OCI-LY3 (cell line): ENCODE results near the gene SERPINB1.
"Not testable (repeated sequence)": the region's sequence is repeated elsewhere in the genome, so short reads cannot be mapped to it uniquely, and the experiment has no call there.

Source experiments
- H2AFZ ChIP-seq: fragments of 200-600, 300-600 bp; shearing (Covaris generic); 2 replicates; pipeline ENCODE4 v1.6.0; 2014; ENCODE audit warnings: antibody characterized with exemption, low read depth, low read length
- H3K27ac ChIP-seq: fragments of 200-600, 300-600 bp; sonication (generic); 2 replicates; pipeline ENCODE4 v1.5.1; 2014; ENCODE audit warnings: mild to moderate bottlenecking, low read length, moderate library complexity, mixed read lengths
- H3K27me3 ChIP-seq: fragments of 200-600, 300-600 bp; sonication (generic); 2 replicates; pipeline ENCODE4 v1.6.1; 2014; ENCODE audit warnings: low read depth, low read length, mixed read lengths
- H3K36me3 ChIP-seq: fragments of 200-600, 300-600 bp; sonication (generic); replicated peaks from 2 replicates; pipeline ENCODE3; 2014; ENCODE audit warnings: low read depth, low read length, mixed read lengths
- H3K4me1 ChIP-seq: fragments of 300-600, 200-600 bp; sonication (generic); 2 replicates; pipeline ENCODE4 v1.6.1; 2014; ENCODE audit warnings: low read length, mixed read lengths
- H3K4me2 ChIP-seq: fragments of 200-600, 300-600 bp; sonication (generic); 2 replicates; pipeline ENCODE4 v1.6.1; 2014; ENCODE audit warnings: low read length, mixed read lengths
- H3K4me3 ChIP-seq: fragments of 300-600, 200-600 bp; sonication (generic); 2 replicates; pipeline ENCODE4 v1.5.1; 2014; ENCODE audit warnings: antibody characterized with exemption, mild to moderate bottlenecking, low read length, moderate library complexity
- H3K79me2 ChIP-seq: fragments of 300-600, 200-600 bp; shearing (Covaris generic); 2 replicates; pipeline ENCODE4 v1.6.1; 2014; ENCODE audit warnings: mild to moderate bottlenecking, low read length, mixed read lengths
- H3K9ac ChIP-seq: fragments of 300-600, 200-600 bp; shearing (Covaris generic); 2 replicates; pipeline ENCODE4 v1.6.0; 2014; ENCODE audit warnings: mild to moderate bottlenecking, low read length, moderate library complexity
- H3K9me3 ChIP-seq: fragments of 200-600, 300-600 bp; shearing (Covaris generic); 2 replicates; pipeline ENCODE4 v1.6.1; 2014; ENCODE audit warnings: low read length, mixed read lengths; ENCODE audit not compliant: insufficient read depth
- H4K20me1 ChIP-seq: fragments of 200-600, 300-600 bp; sonication (generic); 2 replicates; pipeline ENCODE4 v1.6.1; 2016; ENCODE audit warnings: low read length, mixed read lengths; ENCODE audit not compliant: insufficient read depth
- EZH2phosphoT487 ChIP-seq: fragments of 200-600 bp; shearing (Covaris generic); IDR thresholded peaks from 2 replicates; pipeline ENCODE4 v1.6.1; 2018; ENCODE audit warnings: antibody characterized with exemption, mixed run types, low read depth
- TF ChIP-seq, protein P1 (sequence below): fragments of 200-600, 300-600 bp; sonication (generic); IDR thresholded peaks from 2 replicates; pipeline ENCODE4 v1.5.1; 2014; ENCODE audit warnings: antibody characterized with exemption, low read length, low read depth

SERPINB1 gene

DNA sequence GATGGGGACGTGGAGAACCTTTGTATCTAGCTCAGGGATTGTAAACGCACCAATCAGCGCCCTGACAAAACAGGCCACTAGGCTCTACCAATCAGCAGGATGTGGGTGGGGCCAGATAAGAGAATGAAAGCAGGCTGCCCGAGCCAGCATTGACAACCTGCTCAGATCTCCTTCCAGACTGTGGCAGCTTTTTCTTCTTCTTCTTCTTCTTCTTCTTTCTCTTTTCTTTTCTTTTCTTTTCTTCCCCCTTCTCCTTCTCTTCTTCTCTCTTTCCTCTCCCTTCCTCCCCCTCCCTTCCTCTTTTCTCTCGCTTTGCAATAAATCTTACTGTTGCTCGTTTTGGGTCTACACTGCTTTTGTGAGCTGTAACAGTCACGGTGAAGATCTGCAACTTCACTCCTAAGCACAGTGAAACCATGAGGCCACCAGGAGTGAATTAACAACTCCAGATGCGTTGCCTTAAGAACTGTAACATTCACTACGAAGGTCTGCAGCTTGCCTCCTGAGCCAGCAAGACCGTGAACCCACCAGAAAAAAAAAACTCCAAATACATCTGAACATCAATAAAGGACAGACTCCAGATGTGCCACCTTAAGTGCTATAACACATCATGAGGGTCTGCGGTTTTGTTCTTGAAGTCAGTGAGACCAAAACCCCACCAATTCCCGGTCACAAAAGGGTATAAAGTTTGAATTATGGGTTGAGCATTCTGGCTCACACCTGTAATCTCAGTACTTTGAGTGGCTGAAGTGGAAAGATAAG is 19.6 kb upstream of the SERPINB1 start:
- no peaks in the 10 kb centered on the region for H3K79me2 ChIP-seq
- H3K9me3 ChIP-seq: peaks cover 3% of the 10 kb centered on the region; the same call in 1 of the 2 replicates
- peak overlapping the region; percentile 60 for H3K4me2 ChIP-seq
- H3K9ac ChIP-seq: peak overlapping the region; percentile 66
- H3K4me3 ChIP-seq: peak overlapping the region; percentile 14; the same call in 1 of the 2 replicates
- H4K20me1 ChIP-seq: no peaks in the 10 kb centered on the region
- H2AFZ ChIP-seq: no peak overlapping the region
- H3K27me3 ChIP-seq: no peaks in the 10 kb centered on the region
- TF ChIP-seq EZH2phosphoT487: no peak
- TF ChIP-seq, protein P1, sequence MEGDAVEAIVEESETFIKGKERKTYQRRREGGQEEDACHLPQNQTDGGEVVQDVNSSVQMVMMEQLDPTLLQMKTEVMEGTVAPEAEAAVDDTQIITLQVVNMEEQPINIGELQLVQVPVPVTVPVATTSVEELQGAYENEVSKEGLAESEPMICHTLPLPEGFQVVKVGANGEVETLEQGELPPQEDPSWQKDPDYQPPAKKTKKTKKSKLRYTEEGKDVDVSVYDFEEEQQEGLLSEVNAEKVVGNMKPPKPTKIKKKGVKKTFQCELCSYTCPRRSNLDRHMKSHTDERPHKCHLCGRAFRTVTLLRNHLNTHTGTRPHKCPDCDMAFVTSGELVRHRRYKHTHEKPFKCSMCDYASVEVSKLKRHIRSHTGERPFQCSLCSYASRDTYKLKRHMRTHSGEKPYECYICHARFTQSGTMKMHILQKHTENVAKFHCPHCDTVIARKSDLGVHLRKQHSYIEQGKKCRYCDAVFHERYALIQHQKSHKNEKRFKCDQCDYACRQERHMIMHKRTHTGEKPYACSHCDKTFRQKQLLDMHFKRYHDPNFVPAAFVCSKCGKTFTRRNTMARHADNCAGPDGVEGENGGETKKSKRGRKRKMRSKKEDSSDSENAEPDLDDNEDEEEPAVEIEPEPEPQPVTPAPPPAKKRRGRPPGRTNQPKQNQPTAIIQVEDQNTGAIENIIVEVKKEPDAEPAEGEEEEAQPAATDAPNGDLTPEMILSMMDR: no peak
- H3K36me3 ChIP-seq: no peaks in the 10 kb centered on the region
- H3K4me1 ChIP-seq: peaks cover 91% of the 10 kb centered on the region
- H3K27ac ChIP-seq: peak overlapping the region; percentile 99

DNA sequence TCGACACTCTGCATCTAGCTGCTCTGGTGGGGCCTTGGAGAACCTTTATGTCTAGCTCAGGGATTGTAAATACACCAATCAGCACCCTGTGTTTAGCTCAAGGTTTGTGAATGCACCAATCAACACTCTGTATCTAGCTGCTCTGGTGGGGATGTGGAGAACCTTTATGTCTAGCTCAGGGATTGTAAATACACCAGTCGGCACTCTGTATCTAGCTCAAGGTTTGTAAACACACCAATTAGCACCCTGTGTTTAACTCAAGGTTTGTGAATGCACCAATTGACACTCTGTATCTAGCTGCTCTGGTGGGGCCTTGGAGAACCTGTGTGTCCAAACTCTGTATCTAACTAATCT is 19.0 kb upstream of the SERPINB1 start:
- H3K27me3 ChIP-seq, H3K9ac ChIP-seq, H3K4me3 ChIP-seq, H4K20me1 ChIP-seq, H2AFZ ChIP-seq, H3K36me3 ChIP-seq, H3K79me2 ChIP-seq, H3K4me2 ChIP-seq, H3K9me3 ChIP-seq: not testable (repeated sequence)
- Histone ChIP-seq H3K4me1 (peaks cover 91% of the 10 kb centered on the region), H3K27ac (peak overlapping the region; percentile 99)

DNA sequence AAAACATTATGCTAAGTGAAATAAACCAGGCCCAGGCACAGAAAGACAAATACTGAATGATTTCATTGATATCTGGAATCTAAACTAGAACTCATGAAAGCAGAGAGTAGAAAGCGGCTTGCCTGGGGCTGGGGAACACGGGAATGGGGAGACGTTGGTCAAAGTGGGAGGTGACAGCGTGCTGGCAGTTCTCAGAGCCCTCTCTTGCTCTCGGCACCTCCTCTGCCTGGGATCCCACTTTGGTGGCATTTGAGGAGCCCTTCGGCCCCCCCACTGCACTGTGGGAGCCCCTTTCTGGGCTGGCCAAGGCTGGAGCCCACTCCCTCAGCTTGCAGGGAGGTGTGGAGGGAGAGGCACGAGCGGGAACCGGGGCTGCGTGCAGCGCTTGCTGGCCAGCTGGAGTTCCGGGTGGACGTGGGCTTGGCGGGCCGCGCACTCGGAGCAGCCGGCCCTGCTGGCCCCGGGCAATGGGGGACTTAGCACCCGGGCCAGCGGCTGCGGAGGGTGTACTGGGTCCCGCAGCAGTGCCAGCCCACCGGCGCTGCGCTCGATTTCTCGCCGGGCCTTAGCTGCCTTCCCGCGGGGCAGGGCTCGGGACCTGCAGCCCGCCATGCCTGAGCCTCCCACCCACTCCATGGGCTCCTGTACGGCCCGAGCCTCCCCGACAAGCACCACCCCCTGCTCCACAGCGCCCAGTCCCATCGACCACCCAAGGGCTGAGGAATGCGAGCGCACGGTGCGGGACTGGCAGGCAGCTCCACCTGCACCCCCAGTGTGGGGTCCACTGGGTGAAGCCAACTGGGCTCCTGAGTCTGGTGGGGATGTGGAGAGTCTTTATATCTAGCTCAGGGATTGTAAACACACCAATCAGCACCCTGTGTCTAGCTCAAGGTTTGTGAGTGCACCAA is 18.4 kb upstream of the SERPINB1 start:
- not testable (repeated sequence) for H3K9me3 ChIP-seq, H3K4me3 ChIP-seq, H3K79me2 ChIP-seq, H2AFZ ChIP-seq, H3K27me3 ChIP-seq, H4K20me1 ChIP-seq, H3K36me3 ChIP-seq
- Histone ChIP-seq H3K9ac (peak overlapping the region; percentile 98; the same call in 1 of the 2 replicates), H3K4me2 (peak overlapping the region; percentile 24; the same call in 1 of the 2 replicates), H3K4me1 (peaks cover 91% of the 10 kb centered on the region), H3K27ac (peak overlapping the region; percentile 100)

DNA sequence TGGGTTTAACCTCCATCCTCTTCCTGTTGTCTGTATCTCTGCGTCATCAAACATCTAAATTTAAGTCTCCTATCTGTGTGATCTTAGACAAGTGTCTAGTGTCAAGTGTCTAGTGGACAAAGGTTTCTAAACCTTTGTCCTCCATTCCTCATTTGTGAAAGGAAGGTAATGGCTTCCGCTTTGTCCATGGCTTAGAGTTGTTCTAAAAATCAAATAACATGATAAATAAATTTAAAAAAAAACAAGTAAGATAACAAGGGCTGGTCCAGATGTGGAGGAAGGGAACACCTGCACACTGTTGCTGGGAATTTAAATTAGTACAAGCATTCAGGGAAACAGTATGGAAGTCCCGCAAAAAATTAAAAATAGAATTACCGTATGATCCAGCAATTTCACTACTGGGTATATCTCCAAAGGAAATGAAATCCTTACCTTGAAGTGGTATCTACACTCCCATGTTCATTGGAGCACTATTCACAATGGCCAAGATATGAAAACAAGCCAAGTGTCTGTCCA is 17.6 kb upstream of the SERPINB1 start:
- Histone ChIP-seq H3K79me2 (no peaks in the 10 kb centered on the region), H3K27me3 (no peaks in the 10 kb centered on the region), H3K36me3 (no peaks in the 10 kb centered on the region), H2AFZ (no peak overlapping the region), H4K20me1 (no peaks in the 10 kb centered on the region), H3K9me3 (peaks cover 3% of the 10 kb centered on the region; the same call in 1 of the 2 replicates), H3K4me3 (peak overlapping the region; percentile 78), H3K4me1 (peaks cover 91% of the 10 kb centered on the region), H3K4me2 (peak overlapping the region; percentile 95), H3K9ac (peak overlapping the region; percentile 98), H3K27ac (peak overlapping the region; percentile 100)
- TF ChIP-seq, protein P1: no peak
- no peak for TF ChIP-seq EZH2phosphoT487
